ENCODE results near the gene ARHGAP18. TPM values are rescaled to one million over a fixed set of nuclear protein-coding genes. Genes with fewer than 3 reads are reported as not detected.

Gene ARHGAP18
- total RNA-seq, 1 donor from 2014 or later, result 16.3 TPM

DNA sequence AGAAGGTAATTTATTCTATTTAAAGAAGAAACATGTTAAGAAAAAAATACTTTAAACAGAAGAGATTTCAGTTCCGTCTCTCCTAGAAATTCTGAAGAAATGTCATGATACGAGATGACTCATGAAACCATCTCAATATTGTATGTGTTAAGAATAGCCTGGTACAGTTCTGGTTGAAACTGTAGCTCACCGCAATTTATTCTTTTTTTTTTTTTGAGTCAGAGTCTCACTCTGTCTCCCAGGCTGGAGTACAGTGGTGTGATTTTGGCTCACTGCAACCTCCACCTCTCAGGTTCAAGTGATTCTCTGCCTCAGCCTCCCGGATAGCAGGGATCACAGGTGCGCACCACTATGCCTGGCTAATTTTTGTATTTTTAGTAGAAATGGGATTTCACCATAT, 103.3 kb downstream of the ARHGAP18 start:
- H3K4me3 ChIP-seq (ENCODE audit: low read depth, low read length), result no peak overlapping the region
- DNase-seq (ENCODE audit: low read depth), result no peak
- H3K36me3 ChIP-seq (ENCODE audit: control insufficient read depth, insufficient read depth, low read length), result no peaks in the 10 kb centered on the region
- no peaks in the 10 kb centered on the region for H3K27me3 ChIP-seq (ENCODE audit: control insufficient read depth, insufficient read depth, low read length)
- TF ChIP-seq, protein P1, sequence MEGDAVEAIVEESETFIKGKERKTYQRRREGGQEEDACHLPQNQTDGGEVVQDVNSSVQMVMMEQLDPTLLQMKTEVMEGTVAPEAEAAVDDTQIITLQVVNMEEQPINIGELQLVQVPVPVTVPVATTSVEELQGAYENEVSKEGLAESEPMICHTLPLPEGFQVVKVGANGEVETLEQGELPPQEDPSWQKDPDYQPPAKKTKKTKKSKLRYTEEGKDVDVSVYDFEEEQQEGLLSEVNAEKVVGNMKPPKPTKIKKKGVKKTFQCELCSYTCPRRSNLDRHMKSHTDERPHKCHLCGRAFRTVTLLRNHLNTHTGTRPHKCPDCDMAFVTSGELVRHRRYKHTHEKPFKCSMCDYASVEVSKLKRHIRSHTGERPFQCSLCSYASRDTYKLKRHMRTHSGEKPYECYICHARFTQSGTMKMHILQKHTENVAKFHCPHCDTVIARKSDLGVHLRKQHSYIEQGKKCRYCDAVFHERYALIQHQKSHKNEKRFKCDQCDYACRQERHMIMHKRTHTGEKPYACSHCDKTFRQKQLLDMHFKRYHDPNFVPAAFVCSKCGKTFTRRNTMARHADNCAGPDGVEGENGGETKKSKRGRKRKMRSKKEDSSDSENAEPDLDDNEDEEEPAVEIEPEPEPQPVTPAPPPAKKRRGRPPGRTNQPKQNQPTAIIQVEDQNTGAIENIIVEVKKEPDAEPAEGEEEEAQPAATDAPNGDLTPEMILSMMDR (IDR thresholded peaks at IDR 0.05; ENCODE audit: insufficient read depth, low read length, poor library complexity, severe bottlenecking), result no peak

DNA sequence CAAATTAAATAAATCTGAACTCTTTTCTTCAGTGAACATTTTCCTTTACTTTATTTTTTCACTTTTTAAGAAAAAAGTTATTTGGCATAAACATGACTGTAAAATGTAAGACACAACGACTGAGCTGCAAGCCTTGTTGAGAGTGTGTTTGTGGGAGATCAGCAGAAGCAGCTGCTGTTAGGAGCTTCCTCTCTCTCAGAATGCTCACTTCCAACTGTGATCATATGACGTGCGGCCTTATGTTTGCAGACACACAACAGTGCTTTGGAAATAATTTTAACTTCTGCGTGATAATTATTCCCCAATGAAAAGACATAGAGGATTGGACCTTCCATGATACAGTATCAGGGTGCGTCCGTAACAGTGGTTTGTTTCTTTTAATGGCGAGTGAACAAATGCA, 104.0 kb downstream of the ARHGAP18 start:
- Histone ChIP-seq H3K4me3 (ENCODE audit: low read depth, low read length) (no peak overlapping the region), H3K36me3 (ENCODE audit: control insufficient read depth, insufficient read depth, low read length) (no peaks in the 10 kb centered on the region), H3K27me3 (ENCODE audit: control insufficient read depth, insufficient read depth, low read length) (no peaks in the 10 kb centered on the region)
- TF ChIP-seq, protein P1 (IDR thresholded peaks at IDR 0.05; ENCODE audit: insufficient read depth, low read length, poor library complexity, severe bottlenecking), result no peak
- no peak for DNase-seq (ENCODE audit: low read depth)

DNA sequence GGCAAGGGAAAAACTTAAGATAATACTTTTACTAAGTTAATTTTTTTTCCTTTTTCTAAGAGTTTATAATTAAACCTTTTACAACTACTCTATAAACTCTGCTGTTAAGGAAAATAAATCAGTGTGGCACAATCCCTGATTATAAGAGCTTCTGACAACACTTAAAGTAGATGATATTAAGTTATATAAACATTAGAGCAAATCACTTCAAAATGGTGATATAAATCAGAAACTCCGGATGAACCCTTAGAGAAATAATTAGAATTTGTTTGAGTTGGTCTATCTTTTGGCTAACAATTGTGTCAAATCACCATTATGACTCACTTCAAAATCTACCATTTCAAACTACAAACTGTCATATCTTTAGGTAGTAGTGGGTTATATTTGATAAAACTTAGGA, 104.9 kb downstream of the ARHGAP18 start:
- H3K27me3 ChIP-seq (ENCODE audit: control insufficient read depth, insufficient read depth, low read length), result no peaks in the 10 kb centered on the region
- TF ChIP-seq, protein P1 (IDR thresholded peaks at IDR 0.05; ENCODE audit: insufficient read depth, low read length, poor library complexity, severe bottlenecking), result no peak
- H3K36me3 ChIP-seq (ENCODE audit: control insufficient read depth, insufficient read depth, low read length), result no peaks in the 10 kb centered on the region
- no peak overlapping the region for H3K4me3 ChIP-seq (ENCODE audit: low read depth, low read length)
- no peak for DNase-seq (ENCODE audit: low read depth)

DNA sequence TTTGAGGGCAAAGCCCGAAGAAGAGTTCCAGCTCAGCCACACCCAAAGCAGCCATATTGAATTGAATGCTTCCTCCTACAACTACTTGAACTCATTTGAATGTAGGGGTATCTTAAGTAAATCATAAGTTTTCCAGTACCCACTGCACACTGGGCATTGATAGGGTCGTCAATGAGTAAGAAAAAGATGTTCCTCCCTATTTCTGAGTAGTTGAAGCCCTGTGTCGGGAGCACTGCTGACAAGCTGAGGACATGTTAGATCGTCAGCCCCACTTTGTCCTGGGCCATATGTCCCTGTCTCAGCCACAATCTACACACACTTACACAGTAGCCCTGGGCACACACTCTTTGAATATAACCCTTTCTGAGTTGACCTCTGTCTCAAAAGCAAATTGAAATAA, 105.7 kb downstream of the ARHGAP18 start:
- DNase-seq (ENCODE audit: low read depth), result no peak
- Histone ChIP-seq H3K4me3 (ENCODE audit: low read depth, low read length) (no peak overlapping the region), H3K27me3 (ENCODE audit: control insufficient read depth, insufficient read depth, low read length) (no peaks in the 10 kb centered on the region), H3K36me3 (ENCODE audit: control insufficient read depth, insufficient read depth, low read length) (no peaks in the 10 kb centered on the region)
- TF ChIP-seq, protein P1 (IDR thresholded peaks at IDR 0.05; ENCODE audit: insufficient read depth, low read length, poor library complexity, severe bottlenecking), result no peak

DNA sequence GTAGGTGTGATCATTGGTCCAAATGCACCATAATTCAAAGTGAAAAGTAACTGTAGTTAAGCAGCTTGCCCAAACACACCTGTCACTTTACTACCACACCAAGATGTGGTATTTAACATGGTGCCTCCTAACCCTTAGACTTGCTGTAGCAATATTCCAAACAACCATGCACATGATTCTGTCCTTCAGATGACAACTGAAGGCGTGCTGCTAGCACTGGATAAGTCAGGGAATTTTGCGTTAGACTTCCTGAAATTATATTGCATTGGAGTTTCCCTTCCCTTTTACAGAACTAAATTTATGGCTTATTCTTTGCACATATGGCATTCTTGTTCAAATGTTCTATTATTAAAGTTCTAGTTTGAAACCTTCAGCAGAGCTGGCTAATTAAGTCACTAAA, 106.2 kb downstream of the ARHGAP18 start:
- DNase-seq (ENCODE audit: low read depth), result no peak
- Histone ChIP-seq H3K36me3 (ENCODE audit: control insufficient read depth, insufficient read depth, low read length) (no peaks in the 10 kb centered on the region), H3K4me3 (ENCODE audit: low read depth, low read length) (no peak overlapping the region), H3K27me3 (ENCODE audit: control insufficient read depth, insufficient read depth, low read length) (no peaks in the 10 kb centered on the region)
- TF ChIP-seq, protein P1 (IDR thresholded peaks at IDR 0.05; ENCODE audit: insufficient read depth, low read length, poor library complexity, severe bottlenecking), result no peak

DNA sequence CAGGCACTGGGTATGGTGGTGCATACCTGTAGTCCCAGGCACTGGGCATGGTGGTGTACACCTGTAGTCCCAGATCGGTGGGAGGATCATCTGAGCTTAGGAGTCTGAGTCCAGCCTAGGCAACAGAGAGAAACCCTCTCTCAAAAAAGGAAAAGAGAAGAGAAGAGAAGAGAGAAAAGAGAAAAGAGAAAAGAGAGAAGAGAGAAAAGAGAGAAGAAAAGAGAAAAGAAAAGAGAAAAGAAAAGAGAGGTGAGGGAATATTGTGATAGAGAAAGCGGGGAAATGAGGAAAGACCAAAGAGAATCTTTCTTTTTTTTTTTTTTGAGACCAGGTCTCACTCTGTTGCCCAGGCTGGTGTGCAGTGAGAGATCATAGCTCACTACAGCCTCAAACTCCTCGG, 108.7 kb downstream of the ARHGAP18 start:
- TF ChIP-seq, protein P1 (IDR thresholded peaks at IDR 0.05; ENCODE audit: insufficient read depth, low read length, poor library complexity, severe bottlenecking), result no peak
- no peaks in the 10 kb centered on the region for H3K36me3 ChIP-seq (ENCODE audit: control insufficient read depth, insufficient read depth, low read length)
- H3K4me3 ChIP-seq (ENCODE audit: low read depth, low read length), result no peak overlapping the region
- H3K27me3 ChIP-seq (ENCODE audit: control insufficient read depth, insufficient read depth, low read length), result no peaks in the 10 kb centered on the region
- no peak for DNase-seq (ENCODE audit: low read depth)

Data from kidney epithelial cell (primary cell).